Measurements from ENCODE around the gene ITIH4. TPM values are rescaled to one million over a fixed set of nuclear protein-coding genes. Genes with fewer than 3 reads are reported as not detected.

The ITIH4 gene
- total and polyA plus RNA-seq, 2 of the 13 experiments (the other 11 are each of a cell fraction or from before 2014, with no cell fraction given): 2.7 to 5.3 TPM

GRCh38 chr3:52787672-52788625 is 42.5 kb downstream of the ITIH4 start (continued):
- TF ChIP-seq ZNF281 (CRISPR knock-in tag; IDR thresholded peaks at IDR 0.05; ENCODE audit: borderline replicate concordance) (no peak), NPAS2 (CRISPR knock-in tag; IDR thresholded peaks at IDR 0.05; ENCODE audit: borderline replicate concordance) (no peak), MNT (IDR thresholded peaks at IDR 0.05) (peak; percentile 28; the same call in 1 of the 2 replicates), ZBTB10 (CRISPR knock-in tag; IDR thresholded peaks at IDR 0.05; ENCODE audit: borderline replicate concordance) (no peak), TFDP2 (CRISPR knock-in tag; IDR thresholded peaks at IDR 0.05) (no peak), ZNF7 (CRISPR knock-in tag; IDR thresholded peaks at IDR 0.05) (no peak), PRDM10 (CRISPR knock-in tag; IDR thresholded peaks at IDR 0.05; ENCODE audit: low read depth) (no peak), GMEB1 (CRISPR knock-in tag; IDR thresholded peaks at IDR 0.05; ENCODE audit: borderline replicate concordance) (no peak), BORCS8-MEF2B (CRISPR knock-in tag; IDR thresholded peaks at IDR 0.05) (no peak), ZSCAN31 (CRISPR knock-in tag; IDR thresholded peaks at IDR 0.05; ENCODE audit: low read depth) (no peak)

Measured in HepG2 (cell line).